Fibroblast of gingiva (primary cell): Measurements from ENCODE around the gene PDE4D.

ENCODE experiments used
- DNase-seq: peaks from one replicate; pipeline ENCODE4 v3.0.0-alpha.2; 2011; ENCODE audit warnings: low read depth

Gene PDE4D

DNA sequence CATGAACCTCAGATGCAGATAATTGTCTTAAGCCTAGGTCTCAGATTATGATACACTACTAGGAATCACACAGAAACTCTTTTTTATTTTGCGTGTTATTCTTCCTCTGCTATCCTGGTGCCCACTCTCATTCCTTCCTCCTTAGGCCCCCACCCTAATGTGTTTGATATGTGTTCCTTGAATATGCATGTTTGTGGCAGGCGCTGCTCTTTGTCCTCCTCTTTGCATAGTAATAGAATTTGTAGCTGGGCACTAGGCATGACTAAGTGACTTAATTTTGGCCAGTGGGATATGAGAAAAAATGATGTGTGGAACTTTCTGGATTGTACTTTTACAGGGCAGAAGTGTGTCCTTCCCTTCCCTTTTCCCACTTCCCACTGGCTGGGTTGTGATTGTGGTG is 965.6 kb downstream of the PDE4D start:
- no peak for DNase-seq

DNA sequence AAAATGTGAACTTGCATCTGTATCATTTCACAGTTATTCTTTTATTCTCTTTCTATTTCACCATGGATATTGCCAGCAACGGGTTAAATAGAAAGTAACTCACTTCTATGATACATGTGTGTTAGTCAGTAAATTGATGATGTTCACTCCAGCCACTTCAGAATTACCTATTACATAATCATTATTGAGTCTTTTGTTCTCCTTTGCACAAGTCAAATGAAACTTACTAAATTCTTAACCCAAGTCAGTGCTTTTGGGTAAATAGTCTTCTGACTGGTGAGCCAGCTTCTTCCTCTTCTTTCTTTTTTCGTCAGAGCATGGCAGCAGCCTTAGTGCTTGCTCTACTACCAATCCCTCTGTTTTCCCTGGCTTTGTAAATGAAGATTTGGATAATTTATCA is 966.3 kb downstream of the PDE4D start:
- no peak for DNase-seq

DNA sequence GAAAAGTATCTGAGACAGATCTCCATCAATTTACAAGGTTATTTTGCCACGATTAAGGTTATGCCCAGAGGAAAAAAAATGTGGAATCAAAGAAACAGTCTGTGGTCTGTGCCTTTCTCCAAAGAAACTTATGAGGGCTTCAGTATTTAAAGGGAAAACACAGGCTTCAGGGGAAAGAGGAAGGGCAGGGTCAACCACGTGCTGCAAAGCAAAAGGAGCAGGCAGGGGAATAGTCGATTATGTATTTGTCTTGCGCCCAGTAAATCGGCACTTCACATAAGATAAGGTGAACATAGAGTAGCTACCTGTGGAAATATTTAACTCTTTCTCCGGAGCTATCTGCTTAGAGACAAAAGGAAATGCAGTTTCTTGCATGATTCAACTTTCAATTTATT is 967.0 kb downstream of the PDE4D start:
- no peak for DNase-seq

DNA sequence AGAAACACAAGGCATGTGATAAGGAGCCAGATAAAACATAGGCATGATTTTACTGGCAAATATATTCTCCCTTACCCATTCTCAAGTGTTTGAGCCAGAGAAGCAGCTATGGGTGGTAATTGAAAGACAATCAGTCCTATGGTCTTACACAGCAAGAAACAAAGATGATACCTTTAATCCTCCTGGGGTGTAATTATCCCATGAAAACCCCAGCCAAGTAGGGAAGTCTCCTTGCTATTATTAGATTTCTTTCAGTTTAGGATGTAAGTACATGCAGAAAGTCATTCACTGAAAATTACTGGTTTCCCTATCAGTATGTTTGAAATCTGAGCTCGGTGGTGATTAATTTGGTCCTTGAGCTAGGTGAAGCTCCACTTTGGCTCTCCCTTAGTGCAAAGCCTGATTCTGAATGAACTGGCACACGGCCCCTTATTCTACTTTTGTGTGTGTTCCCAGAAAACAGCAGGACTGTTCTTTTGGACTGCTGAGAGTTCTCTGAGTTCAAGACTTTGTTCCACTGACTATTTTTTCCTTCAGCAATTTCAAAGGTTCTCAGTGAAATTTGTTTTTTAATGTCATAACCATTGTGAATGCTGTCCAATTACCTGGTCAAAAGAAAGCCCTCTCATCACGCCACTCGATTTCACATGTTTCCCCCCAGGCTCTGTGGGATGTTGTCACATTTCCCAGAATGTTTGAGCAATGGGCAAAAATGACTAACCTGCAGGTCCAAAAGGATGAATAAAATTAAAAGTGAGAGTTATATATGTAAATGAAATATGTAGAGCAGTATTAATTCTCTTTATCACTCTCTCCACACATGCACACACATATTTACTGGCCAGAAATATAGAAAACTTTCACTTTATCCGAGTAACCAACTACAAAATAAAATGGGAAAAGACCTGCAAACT is 967.6 kb downstream of the PDE4D start:
- no peak for DNase-seq

DNA sequence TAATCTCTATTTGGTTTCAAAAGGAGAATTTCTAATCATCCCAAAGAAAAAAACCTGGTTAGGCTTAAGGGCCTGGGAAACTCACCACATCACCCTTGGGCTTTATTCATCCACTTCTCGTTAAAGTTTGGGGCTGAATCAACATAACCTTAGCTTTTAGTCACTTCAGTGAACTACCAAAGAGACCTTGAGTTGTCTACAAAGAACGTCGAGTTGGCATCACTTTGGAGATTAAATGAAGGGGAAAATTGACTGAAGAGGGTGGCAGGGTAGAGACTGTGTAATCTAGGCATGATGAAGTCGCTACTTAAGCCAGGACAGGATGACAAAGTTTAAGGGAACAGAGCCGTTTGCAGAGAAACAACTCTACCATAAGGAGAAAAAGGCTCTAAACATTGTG is 969.2 kb downstream of the PDE4D start:
- DNase-seq = no peak

DNA sequence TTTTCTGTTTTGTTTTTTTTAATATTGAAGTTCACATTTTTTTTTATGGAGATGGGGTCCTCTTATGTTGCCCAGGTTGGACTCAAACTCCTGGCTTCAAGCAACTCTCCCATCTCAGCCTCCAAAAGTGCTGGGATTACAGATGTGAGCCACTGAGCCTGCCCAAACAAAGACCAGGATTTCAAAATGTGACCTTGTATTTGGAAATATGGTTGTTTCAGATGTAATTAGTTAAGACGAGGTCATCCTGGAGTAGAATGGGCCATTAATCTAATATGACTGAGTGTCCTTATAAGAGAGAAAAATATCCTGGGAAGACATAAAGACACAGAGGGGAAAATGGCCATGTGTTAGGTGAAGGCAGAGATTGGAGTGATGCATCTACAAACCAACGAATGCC is 970.2 kb downstream of the PDE4D start:
- no peak for DNase-seq

DNA sequence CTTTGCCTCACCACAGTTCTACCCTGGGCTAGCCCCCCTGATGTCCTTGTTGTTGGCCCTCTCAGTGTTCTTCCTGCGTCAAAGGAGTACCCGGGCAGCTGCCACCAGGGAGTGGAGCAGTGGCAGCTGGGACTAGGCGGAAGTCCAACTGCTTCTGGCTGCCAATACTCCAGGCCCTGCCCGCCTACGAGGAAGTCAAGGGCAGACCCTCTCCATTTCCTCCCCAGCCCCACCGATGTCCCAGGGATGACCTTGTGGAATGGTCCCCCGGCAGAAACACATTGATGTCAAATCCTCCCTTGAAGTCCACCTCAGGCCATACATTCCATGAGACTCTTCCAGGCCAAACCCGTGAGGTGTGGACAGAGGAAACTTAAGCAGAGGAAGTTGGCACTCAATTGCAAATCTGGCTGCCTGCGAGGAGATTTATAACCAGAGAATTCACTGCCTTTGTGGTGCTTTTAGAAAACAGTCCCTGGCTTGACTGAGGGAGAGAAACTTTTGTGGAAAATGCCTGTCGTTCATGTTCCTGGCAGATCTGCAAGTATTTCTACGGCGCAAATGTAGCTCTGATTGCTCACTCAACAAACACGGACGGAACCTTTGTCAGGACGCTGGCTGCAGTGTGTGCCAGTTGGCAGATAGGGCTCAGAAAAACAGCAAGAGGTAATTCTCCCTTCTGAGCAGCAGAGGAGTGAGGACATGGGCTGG is 970.9 kb downstream of the PDE4D start:
- DNase-seq = peak; percentile 63

DNA sequence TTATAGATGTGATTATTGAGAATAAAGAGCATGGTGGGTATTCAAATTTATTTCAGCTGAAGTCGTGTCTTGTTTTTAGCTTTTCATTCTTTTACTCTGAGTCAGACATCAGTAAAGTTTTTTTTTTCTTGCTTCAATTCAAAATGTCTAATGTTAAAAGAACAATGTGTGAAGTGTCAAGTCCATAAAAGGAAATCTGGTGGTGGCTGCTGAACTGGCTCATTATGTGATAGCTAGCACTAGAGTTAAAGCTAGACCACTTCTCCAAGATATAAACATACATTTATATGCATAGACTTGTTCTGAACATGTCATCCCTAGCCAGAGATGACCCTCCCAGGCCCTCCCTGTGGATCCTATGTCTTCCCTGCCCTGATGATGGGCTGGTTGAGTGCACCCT is 972.4 kb downstream of the PDE4D start:
- DNase-seq = no peak

DNA sequence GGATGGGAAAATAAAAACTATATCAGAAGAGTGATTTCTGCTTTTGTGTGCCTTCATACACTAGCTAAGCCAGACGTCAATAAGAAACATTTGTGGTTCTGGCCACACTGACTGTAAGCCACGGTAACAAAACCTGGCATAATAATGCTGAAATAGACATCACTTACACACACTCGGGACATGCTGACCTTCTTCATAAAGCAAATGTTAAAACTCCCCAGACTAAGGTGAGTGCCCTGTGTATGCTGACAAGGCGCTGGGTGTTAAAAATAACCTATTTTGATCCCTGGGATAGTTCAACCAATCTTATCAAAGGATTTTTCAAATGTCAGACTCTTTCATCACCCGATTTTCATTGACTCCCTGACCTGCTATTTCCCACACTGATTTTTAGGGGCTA is 973.7 kb downstream of the PDE4D start:
- no peak for DNase-seq
